Activated T-cell treated with anti-CD3 and anti-CD28 coated beads, Interleukin-2, amount 50 U/mL, for 4 hours (primary cell): ENCODE measurements around the gene DYSF. TPM values are rescaled to one million over a fixed set of nuclear protein-coding genes. Genes with fewer than 3 reads are reported as not detected.
"Not testable (repeated sequence)": the region's sequence is repeated elsewhere in the genome, so short reads cannot be mapped to it uniquely, and the experiment has no call there.

Experiments used
- ATAC-seq, 2 donors: fragments of 200-7000 bp; cut with Tn5 transposase; one replicate each; pipeline ENCODE4 v1.10.0; 2021
- DNase-seq: peaks from one replicate; pipeline ENCODE4 v3.0.0-alpha.2; 2020
- H3K27me3 Mint-ChIP-seq: one replicate; pipeline ENCODE4 v1.8.0; 2021; ENCODE audit warnings: low read depth, mixed read lengths
- H3K36me3 Mint-ChIP-seq: one replicate; pipeline ENCODE4 v1.8.0; 2022; ENCODE audit warnings: mixed read lengths; ENCODE audit not compliant: insufficient read depth
- H3K4me1 Mint-ChIP-seq: one replicate; pipeline ENCODE4 v1.8.0; 2021; ENCODE audit warnings: low read depth, mixed read lengths
- H3K4me3 Mint-ChIP-seq: one replicate; pipeline ENCODE4 v1.8.0; 2021; ENCODE audit warnings: mild to moderate bottlenecking, moderate library complexity, mixed read lengths
- H3K9me3 Mint-ChIP-seq: one replicate; pipeline ENCODE4 v1.8.0; 2021; ENCODE audit warnings: mixed read lengths
- total RNA-seq, 3 donors: library from RNA; stranded (reverse); gene quantifications; one replicate each; pipeline ENCODE4 v1.2.1, GENCODE V29; 2021

The DYSF gene
- total RNA-seq, 3 donors from 2014 or later, result 0.16 to 0.87 (median 0.25) TPM

DNA sequence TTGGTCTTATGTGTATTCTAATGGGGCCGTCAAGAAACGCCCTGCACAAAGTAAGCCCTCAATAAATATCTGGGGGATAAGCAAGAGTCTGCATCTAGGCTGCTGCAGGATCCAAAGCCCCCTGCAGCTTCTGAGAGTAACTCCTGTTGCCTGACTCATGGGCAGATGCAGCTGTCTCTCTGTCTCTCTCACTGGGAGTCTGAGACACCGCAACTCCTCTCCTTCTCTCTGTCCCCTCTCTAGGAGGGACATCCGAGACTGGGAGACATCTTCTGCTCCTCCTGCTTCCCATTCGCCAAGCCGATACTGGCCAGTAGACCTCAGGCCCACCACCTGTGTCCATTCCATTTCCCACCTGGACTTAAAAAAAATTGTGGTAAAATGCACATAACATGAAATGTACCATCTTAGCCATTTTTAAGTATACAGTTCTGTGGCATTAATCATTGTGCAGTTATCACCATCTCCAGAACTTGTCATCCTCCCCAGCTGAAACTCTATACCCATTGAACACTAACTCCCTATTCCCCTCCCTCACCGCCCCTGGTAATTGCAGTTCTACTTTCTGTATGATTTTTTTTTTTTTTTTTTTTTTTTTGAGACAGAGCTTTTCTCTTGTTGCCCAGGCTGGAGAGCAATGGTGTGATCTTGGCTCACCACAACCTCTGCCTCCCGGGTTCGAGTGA is 20.1 kb downstream of the DYSF start:
- peaks cover 23% of the 10 kb centered on the region for H3K27me3 Mint-ChIP-seq
- H3K36me3 Mint-ChIP-seq, result no peaks in the 10 kb centered on the region
- DNase-seq (no peak), ATAC-seq (no peak)
- no peaks in the 10 kb centered on the region for H3K9me3 Mint-ChIP-seq
- peaks cover 2% of the 10 kb centered on the region for H3K4me1 Mint-ChIP-seq
- no peak overlapping the region for H3K4me3 Mint-ChIP-seq

- Mint-ChIP-seq H3K27me3 (peaks cover 15% of the 10 kb centered on the region), H3K36me3 (no peaks in the 10 kb centered on the region), H3K9me3 (no peaks in the 10 kb centered on the region), H3K4me1 (peaks cover 2% of the 10 kb centered on the region), H3K4me3 (no peak overlapping the region)
- ATAC-seq, result no peak
- no peak for DNase-seq
Observed at GRCh38 chr2:71474116-71474743, 20.9 kb downstream of the DYSF start.

DNA sequence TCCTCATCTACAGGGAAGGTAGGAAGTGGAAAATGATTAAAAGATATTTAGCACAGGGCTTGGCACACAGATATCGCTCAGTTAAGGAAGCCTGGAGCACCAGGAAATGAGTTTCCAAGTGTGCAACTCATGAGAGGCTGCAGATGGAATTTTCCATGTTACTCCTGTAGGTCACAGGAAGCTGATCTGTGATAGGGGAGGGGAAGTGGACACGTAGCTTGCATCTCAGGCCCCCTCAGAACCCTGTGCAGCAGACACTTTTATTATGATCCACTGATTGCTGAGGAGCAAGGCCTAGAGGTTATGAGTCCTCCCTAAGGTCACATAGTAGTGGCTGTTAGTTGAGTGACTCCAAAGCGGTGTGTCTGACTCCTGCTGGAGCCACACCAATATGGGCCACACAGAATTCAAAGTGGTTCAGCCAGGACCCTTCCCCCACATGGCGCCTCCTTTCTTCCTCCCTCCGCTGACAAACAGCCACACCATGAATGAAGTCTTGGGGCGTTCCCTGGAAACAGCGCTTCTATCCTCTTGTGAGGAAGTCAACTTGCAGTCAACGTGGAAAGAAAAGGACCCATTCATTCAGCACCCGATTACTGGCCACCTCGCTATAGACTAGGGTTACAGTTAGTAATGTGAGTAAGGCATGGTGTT is 21.5 kb downstream of the DYSF start:
- DNase-seq (no peak), ATAC-seq (no peak)
- Mint-ChIP-seq H3K36me3 (no peaks in the 10 kb centered on the region), H3K4me1 (peaks cover 2% of the 10 kb centered on the region), H3K9me3 (no peaks in the 10 kb centered on the region), H3K27me3 (peaks cover 13% of the 10 kb centered on the region), H3K4me3 (no peak overlapping the region)

DNA sequence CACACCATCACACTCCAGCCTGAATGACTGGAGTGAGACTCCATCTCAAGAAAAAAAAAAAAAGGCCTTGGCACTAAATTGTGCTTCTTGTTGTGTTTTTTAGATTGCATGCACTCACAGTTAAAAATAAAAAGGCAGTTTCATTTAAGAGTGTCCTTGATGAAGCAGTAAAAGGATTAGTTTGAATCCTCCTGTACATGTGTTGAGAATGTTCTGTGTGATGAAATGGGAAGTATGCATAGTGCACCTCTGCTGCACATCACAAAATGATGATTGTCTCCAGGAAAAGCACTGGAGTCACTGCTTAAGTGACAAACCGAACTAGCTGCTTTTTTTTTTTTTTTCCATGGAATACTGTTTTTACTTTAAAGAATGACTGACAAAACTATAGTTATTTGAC is 23.1 kb downstream of the DYSF start:
- peaks cover 2% of the 10 kb centered on the region for H3K4me1 Mint-ChIP-seq
- no peaks in the 10 kb centered on the region for H3K36me3 Mint-ChIP-seq
- H3K9me3 Mint-ChIP-seq, result no peaks in the 10 kb centered on the region
- H3K4me3 Mint-ChIP-seq, result no peak overlapping the region
- DNase-seq (no peak), ATAC-seq (no peak)
- H3K27me3 Mint-ChIP-seq, result peaks cover 9% of the 10 kb centered on the region

DNA sequence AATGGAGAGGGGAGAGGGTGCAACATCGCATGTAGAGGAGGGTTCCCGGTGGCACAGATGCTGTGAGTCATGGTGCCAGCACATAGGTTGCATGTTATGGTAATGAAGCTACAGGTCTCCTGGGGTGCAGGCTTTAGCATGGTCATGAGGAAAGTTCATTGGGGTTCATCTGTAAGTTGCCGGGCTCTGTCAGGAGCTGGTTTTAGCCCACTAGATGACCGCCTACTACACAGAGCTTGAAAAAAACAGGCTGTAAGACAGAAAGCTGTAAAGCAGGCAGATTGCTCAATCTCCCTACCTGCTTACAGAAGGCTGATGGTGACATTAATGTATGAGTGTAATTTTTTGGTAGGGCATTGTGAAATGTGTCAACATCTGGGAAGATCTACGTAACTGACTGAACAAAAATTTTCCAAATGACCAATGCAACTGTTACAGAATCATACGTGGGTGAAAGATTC is 23.9 kb downstream of the DYSF start:
- no peaks in the 10 kb centered on the region for H3K9me3 Mint-ChIP-seq
- H3K27me3 Mint-ChIP-seq, result peaks cover 9% of the 10 kb centered on the region
- peaks cover 2% of the 10 kb centered on the region for H3K4me1 Mint-ChIP-seq
- no peaks in the 10 kb centered on the region for H3K36me3 Mint-ChIP-seq
- DNase-seq (no peak), ATAC-seq (no peak)
- H3K4me3 Mint-ChIP-seq, result no peak overlapping the region

DNA sequence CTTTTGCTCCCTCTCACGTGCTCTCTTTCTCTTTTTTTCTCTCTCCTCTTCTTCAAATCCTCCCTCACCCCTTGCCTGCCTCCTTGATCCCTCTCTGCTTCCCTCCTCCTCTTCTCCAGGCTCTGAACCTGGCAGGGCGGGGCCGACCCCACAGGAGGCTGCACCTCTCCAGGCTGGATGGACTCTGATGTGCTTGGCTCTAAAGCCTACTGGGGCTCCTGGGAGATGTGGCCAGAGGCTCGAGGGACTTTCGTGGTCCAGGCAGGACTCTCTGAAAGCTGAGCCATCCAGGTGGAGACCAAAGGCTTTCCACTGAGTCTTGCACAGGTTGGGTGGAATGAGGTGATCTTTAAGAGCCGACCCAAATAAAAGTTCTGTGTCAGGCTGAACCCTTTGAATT is 25.4 kb downstream of the DYSF start:
- DNase-seq, result no peak
- ATAC-seq, result no peak
- peaks cover 3% of the 10 kb centered on the region for H3K27me3 Mint-ChIP-seq
- H3K4me1 Mint-ChIP-seq, result peaks cover 2% of the 10 kb centered on the region
- no peaks in the 10 kb centered on the region for H3K36me3 Mint-ChIP-seq
- no peaks in the 10 kb centered on the region for H3K9me3 Mint-ChIP-seq
- no peak overlapping the region for H3K4me3 Mint-ChIP-seq

DNA sequence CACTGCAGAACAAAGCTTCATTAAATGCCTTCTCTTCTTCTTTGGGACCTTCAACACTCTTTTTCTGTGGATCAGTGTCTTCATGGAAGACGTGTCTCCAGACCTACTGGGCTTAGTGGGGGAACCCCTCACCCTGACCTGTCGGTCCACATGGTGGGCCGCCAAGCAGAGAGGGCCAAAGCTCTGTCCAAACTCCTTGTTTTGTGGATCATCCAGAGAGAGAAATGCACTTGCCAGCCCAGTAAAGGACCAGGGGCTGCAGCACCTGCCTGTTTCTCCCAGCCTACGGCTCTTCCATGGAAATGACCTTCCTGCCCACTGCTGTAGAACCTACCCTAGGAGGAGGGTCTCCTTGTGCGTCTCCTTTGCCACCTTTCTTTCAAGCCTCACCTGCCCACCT is 25.9 kb downstream of the DYSF start:
- Mint-ChIP-seq H3K4me1 (peaks cover 2% of the 10 kb centered on the region), H3K4me3 (no peak overlapping the region), H3K9me3 (no peaks in the 10 kb centered on the region), H3K27me3 (peaks cover 3% of the 10 kb centered on the region), H3K36me3 (no peaks in the 10 kb centered on the region)
- ATAC-seq (no peak), DNase-seq (no peak)

GRCh38 chr2:71481111-71481510 is 27.8 kb downstream of the DYSF start:
- Mint-ChIP-seq H3K4me3 (no peak overlapping the region), H3K9me3 (no peaks in the 10 kb centered on the region), H3K27me3 (peaks cover 3% of the 10 kb centered on the region), H3K36me3 (no peaks in the 10 kb centered on the region), H3K4me1 (peaks cover 2% of the 10 kb centered on the region)
- DNase-seq (no peak), ATAC-seq (no peak)

DNA sequence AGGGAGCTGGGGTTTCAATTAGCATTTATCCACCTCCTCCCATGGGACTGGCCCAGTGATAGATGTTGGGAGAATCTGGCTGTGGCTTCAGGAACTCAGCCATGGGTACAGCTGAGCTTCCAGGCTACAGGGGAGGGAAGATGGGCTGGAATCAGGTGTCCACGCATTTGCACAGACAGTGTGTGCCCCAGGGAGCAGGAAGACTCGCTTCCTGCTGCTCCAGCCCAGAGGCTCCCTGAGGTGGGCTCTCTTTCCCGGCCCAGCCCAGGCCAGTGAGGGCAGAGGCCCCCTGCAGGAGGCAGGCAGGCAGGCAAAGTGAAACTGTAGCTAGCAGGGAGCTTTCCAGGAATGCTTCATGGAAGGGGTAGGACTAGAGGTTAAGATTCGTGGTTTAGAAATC is 28.7 kb downstream of the DYSF start:
- peaks cover 2% of the 10 kb centered on the region for H3K4me1 Mint-ChIP-seq
- no peaks in the 10 kb centered on the region for H3K9me3 Mint-ChIP-seq
- H3K36me3 Mint-ChIP-seq, result no peaks in the 10 kb centered on the region
- ATAC-seq, result no peak
- H3K4me3 Mint-ChIP-seq, result no peak overlapping the region
- peaks cover 3% of the 10 kb centered on the region for H3K27me3 Mint-ChIP-seq
- DNase-seq, result no peak

DNA sequence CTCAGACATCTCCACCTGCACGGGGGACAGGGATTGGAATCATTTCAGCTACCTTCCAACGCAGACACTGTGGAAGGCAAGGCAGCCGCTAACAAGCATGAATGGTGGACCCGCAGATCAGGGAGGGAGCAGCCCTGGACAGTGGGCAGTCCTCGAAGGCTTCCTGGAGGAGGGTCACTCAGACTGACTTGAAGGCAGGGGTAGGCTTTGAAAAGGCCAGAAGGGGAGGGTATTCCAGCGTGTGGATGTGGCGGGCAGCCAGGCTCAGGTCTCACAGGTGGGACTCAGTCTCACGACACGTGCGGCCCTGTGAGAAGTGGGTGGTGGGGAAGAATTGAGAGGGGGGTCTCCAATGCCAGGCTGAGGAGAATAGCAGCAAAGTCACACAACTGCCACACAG is 29.9 kb downstream of the DYSF start:
- Mint-ChIP-seq H3K4me1 (no peaks in the 10 kb centered on the region), H3K27me3 (peaks cover 3% of the 10 kb centered on the region), H3K36me3 (no peaks in the 10 kb centered on the region), H3K4me3 (no peak overlapping the region), H3K9me3 (no peaks in the 10 kb centered on the region)
- ATAC-seq, result no peak
- no peak for DNase-seq

DNA sequence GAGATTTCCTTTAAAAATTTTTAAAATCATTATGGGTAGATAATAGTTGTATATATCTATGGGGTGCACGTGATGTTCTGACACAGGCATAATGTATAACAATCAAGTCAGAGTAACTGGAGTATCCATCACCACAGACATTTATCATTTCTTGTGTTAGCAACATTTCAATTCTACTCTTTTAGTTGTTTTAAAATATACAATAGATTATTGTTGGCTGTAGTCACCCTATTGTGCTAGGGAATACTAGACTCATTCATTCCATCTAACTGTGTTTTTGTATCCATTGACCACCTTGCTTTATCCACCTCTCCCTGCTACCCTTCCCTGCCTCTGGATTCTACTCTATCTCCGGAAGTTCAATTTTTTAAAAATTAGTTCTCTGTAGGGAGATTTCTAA is 31.0 kb downstream of the DYSF start:
- no peak for DNase-seq
- no peak for ATAC-seq
- H3K9me3 Mint-ChIP-seq, result no peaks in the 10 kb centered on the region
- H3K36me3 Mint-ChIP-seq, result no peaks in the 10 kb centered on the region
- H3K4me3 Mint-ChIP-seq, result no peak overlapping the region
- peaks cover 3% of the 10 kb centered on the region for H3K27me3 Mint-ChIP-seq
- no peaks in the 10 kb centered on the region for H3K4me1 Mint-ChIP-seq

- Mint-ChIP-seq H3K4me3 (no peak overlapping the region), H3K9me3 (no peaks in the 10 kb centered on the region), H3K36me3 (no peaks in the 10 kb centered on the region), H3K4me1 (no peaks in the 10 kb centered on the region), H3K27me3 (peaks cover 3% of the 10 kb centered on the region)
- DNase-seq, result no peak
- no peak for ATAC-seq
Observed at GRCh38 chr2:71486881-71487640, 33.7 kb downstream of the DYSF start.

- not testable (repeated sequence) for DNase-seq, ATAC-seq
Observed at GRCh38 chr2:71491551-71491950, 38.2 kb downstream of the DYSF start.

DNA sequence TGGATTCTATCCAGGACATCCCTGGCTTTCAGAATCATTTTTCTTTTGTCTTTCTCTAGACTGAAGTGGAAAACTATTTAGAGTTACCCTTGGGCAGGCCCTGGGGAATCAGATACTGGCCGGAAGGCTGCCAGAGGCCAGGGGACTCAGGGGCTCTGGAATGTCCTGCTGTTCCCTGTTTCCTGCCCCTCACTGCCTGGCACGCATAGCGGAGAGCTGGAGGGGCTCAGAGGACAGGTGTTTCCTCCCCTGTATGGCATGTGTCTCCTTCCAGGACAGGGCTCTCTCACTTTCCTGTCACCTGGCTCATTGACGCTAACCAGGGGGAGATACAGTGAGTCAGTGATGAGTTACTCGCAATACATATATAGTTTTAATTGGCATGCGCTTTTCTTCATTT is 38.8 kb downstream of the DYSF start:
- ATAC-seq, result no peak
- no peak for DNase-seq
- Mint-ChIP-seq H3K27me3 (peaks cover 9% of the 10 kb centered on the region), H3K9me3 (no peaks in the 10 kb centered on the region), H3K4me3 (no peak overlapping the region), H3K36me3 (no peaks in the 10 kb centered on the region), H3K4me1 (no peaks in the 10 kb centered on the region)

More at GRCh38 chr2:71491551-71491950, 38.2 kb downstream of the DYSF start:
- H3K9me3 Mint-ChIP-seq, H3K4me1 Mint-ChIP-seq, H3K36me3 Mint-ChIP-seq, H3K4me3 Mint-ChIP-seq, H3K27me3 Mint-ChIP-seq: not testable (repeated sequence)
